ENCODE data around the gene GRAMD4. TPM values are rescaled to one million over a fixed set of nuclear protein-coding genes. Genes with fewer than 3 reads are reported as not detected.

GRAMD4 gene
- total and polyA plus RNA-seq, 2 donors (not counting 1 experiment from before 2014, with no cell fraction given) = 17.0 to 88.1 TPM

DNA sequence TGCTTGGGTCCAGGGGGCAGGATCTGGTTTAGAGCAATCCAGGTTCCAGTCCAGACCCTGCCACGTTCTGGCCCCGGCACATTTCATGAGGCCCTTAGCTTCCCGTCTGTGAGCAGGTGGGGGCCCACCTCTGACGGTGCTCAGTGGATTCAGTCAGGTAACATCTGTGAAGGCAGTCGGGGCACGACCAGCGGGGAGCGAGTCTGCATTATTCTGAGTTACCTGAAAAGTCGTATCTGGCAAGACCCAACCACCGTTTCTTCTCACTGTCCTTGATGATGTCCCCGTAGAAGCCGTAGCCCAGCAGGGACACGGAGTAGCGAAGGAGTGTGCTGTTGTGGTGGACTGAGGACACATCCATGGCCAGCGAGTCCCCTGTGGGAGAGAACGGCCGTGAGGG is 78.9 kb downstream of the GRAMD4 start:
- CTCF ChIA-PET = interaction anchor here (2.7 kb wide), 1 partner anchor 136 kb away, joined by 10 read pairs; no protein-coding TSS in a partner anchor

DNA sequence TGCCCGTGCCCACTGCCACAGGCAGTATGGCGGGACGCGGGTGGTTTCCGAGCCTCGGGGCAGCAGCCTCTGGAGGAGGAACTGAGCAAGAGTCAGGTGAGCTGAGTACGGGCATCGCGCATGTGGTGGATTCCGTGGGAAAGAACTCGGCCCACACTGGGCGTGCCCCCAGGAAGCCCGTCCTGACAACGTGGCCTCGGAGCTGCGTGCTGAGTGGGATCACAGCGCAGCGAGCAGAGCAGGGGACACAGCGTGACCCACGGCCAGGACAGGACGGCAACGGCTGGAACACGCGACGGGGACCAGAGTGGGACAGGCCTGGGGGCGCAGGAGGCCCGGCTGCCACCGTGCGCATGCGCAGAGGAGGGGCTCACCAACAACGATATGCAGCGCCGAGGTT is 81.1 kb downstream of the GRAMD4 start:
- H3K27ac Mint-ChIP-seq = no peak overlapping the region
- TF ChIP-seq EZH2 (IDR thresholded peaks at IDR 0.05; ENCODE audit: borderline replicate concordance, insufficient read depth, low read depth, low read length, poor library complexity, severe bottlenecking) = no peak
- TF ChIP-seq, protein P1, sequence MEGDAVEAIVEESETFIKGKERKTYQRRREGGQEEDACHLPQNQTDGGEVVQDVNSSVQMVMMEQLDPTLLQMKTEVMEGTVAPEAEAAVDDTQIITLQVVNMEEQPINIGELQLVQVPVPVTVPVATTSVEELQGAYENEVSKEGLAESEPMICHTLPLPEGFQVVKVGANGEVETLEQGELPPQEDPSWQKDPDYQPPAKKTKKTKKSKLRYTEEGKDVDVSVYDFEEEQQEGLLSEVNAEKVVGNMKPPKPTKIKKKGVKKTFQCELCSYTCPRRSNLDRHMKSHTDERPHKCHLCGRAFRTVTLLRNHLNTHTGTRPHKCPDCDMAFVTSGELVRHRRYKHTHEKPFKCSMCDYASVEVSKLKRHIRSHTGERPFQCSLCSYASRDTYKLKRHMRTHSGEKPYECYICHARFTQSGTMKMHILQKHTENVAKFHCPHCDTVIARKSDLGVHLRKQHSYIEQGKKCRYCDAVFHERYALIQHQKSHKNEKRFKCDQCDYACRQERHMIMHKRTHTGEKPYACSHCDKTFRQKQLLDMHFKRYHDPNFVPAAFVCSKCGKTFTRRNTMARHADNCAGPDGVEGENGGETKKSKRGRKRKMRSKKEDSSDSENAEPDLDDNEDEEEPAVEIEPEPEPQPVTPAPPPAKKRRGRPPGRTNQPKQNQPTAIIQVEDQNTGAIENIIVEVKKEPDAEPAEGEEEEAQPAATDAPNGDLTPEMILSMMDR (IDR thresholded peaks at IDR 0.05) = no peak

More for the DNA sequence above, 78.9 kb downstream of the GRAMD4 start:
- Histone ChIP-seq H3K4me3 (ENCODE audit: control extremely low read depth in 1 of 5, extremely low read depth in 1 of 5, insufficient read depth in 1 of 5, low read depth in 2 of 5, low read length in 4 of 5) (no peak overlapping the region), H3K36me3 (replicated peaks in 1 of 2; ENCODE audit: control extremely low read depth in 1 of 2, control insufficient read depth in 1 of 2, extremely low read depth in 1 of 2, insufficient read depth in 2 of 2, low read length in 1 of 2) (peaks cover 3 to 76% of the 10 kb centered on the region in 2 experiments), H3K4me1 (ENCODE audit: control insufficient read depth in 2 of 2, insufficient read depth in 2 of 2, low read length in 2 of 2) (no peaks in the 10 kb centered on the region), H4K20me1 (ENCODE audit: control insufficient read depth, insufficient read depth, low read length, poor library complexity, severe bottlenecking) (peaks cover 32% of the 10 kb centered on the region), H3K27me3 (replicated peaks in 1 of 4; ENCODE audit: control extremely low read depth in 1 of 4, control insufficient read depth in 3 of 4, insufficient read depth in 4 of 4, low read length in 3 of 4) (no peaks in the 10 kb centered on the region), H2AFZ (ENCODE audit: insufficient read depth, low read depth, low read length, poor library complexity, severe bottlenecking) (no peak overlapping the region), H3K4me2 (replicated peaks; ENCODE audit: low read depth, low read length, poor library complexity, severe bottlenecking) (no peak overlapping the region), H3K79me2 (ENCODE audit: control insufficient read depth, insufficient read depth, low read length) (peaks cover 7% of the 10 kb centered on the region), H3K9me3 (ENCODE audit: control extremely low read depth in 1 of 3, control insufficient read depth in 2 of 3, insufficient read depth in 1 of 3, low read length in 2 of 3) (no peaks in the 10 kb centered on the region), H3K9ac (ENCODE audit: low read length) (no peak overlapping the region), H3K27ac (ENCODE audit: low read length in 2 of 2) (no peak overlapping the region)
- H3K4me3 Mint-ChIP-seq = no peak overlapping the region
- no peaks in the 10 kb centered on the region for H3K9me3 Mint-ChIP-seq (ENCODE audit: insufficient read depth)
- no peaks in the 10 kb centered on the region for H3K4me1 Mint-ChIP-seq
- no peak for TF ChIP-seq EZH2 (IDR thresholded peaks at IDR 0.05; ENCODE audit: borderline replicate concordance, insufficient read depth, low read depth, low read length, poor library complexity, severe bottlenecking)
- TF ChIP-seq, protein P1 (IDR thresholded peaks at IDR 0.05) = no peak
- no peaks in the 10 kb centered on the region for H3K27me3 Mint-ChIP-seq
- intact Hi-C loops (cut with micrococcal nuclease) = no loop called here
- H3K27ac Mint-ChIP-seq = no peak overlapping the region
- WGBS (ENCODE audit: insufficient coverage) = 96% methylated on average over 13 of the region's 17 CpGs
- DNase-seq (no peak), ATAC-seq (ENCODE audit: low read depth) (no peak)
- POLR2A ChIA-PET = no interaction called here

More for the DNA sequence above, 81.1 kb downstream of the GRAMD4 start:
- H3K4me1 Mint-ChIP-seq = no peaks in the 10 kb centered on the region
- H3K79me2 ChIP-seq (ENCODE audit: control insufficient read depth, insufficient read depth, low read length) = peaks cover 8% of the 10 kb centered on the region
- H3K9me3 ChIP-seq (ENCODE audit: control extremely low read depth in 1 of 3, control insufficient read depth in 2 of 3, insufficient read depth in 1 of 3, low read length in 2 of 3) = no peaks in the 10 kb centered on the region
- peaks cover 0 to 71% of the 10 kb centered on the region in 2 experiments for H3K36me3 ChIP-seq (replicated peaks in 1 of 2; ENCODE audit: control extremely low read depth in 1 of 2, control insufficient read depth in 1 of 2, extremely low read depth in 1 of 2, insufficient read depth in 2 of 2, low read length in 1 of 2)
- H3K27ac ChIP-seq (ENCODE audit: low read length in 2 of 2) = no peak overlapping the region
- H3K9ac ChIP-seq (ENCODE audit: low read length) = no peak overlapping the region
- POLR2A ChIA-PET = no interaction called here
- no peaks in the 10 kb centered on the region for H3K9me3 Mint-ChIP-seq (ENCODE audit: insufficient read depth)
- intact Hi-C loops (cut with micrococcal nuclease) = no loop called here
- CTCF ChIA-PET = no interaction called here
- no peak overlapping the region for H3K4me3 Mint-ChIP-seq
- H3K4me2 ChIP-seq (replicated peaks; ENCODE audit: low read depth, low read length, poor library complexity, severe bottlenecking) = no peak overlapping the region
- H2AFZ ChIP-seq (ENCODE audit: insufficient read depth, low read depth, low read length, poor library complexity, severe bottlenecking) = no peak overlapping the region
- no peaks in the 10 kb centered on the region for H3K27me3 ChIP-seq (replicated peaks in 1 of 4; ENCODE audit: control extremely low read depth in 1 of 4, control insufficient read depth in 3 of 4, insufficient read depth in 4 of 4, low read length in 3 of 4)
- no peak overlapping the region for H3K4me3 ChIP-seq (ENCODE audit: control extremely low read depth in 1 of 5, extremely low read depth in 1 of 5, insufficient read depth in 1 of 5, low read depth in 2 of 5, low read length in 4 of 5)
- 94% methylated on average over 33 of the region's 33 CpGs for WGBS (ENCODE audit: insufficient coverage)
- ATAC-seq (ENCODE audit: low read depth) (no peak), DNase-seq (no peak)
- H3K4me1 ChIP-seq (ENCODE audit: control insufficient read depth in 2 of 2, insufficient read depth in 2 of 2, low read length in 2 of 2) = no peaks in the 10 kb centered on the region
- H3K27me3 Mint-ChIP-seq = no peaks in the 10 kb centered on the region
- H4K20me1 ChIP-seq (ENCODE audit: control insufficient read depth, insufficient read depth, low read length, poor library complexity, severe bottlenecking) = peaks cover 33% of the 10 kb centered on the region

All from B cell (primary cell).